ENCODE data around the gene PGAP3. TPM values are rescaled to one million over a fixed set of nuclear protein-coding genes. Genes with fewer than 3 reads are reported as not detected.

Gene PGAP3
- total RNA-seq, 3 donors from 2014 or later = 11.7 to 23.7 (median 21.6) TPM

DNA sequence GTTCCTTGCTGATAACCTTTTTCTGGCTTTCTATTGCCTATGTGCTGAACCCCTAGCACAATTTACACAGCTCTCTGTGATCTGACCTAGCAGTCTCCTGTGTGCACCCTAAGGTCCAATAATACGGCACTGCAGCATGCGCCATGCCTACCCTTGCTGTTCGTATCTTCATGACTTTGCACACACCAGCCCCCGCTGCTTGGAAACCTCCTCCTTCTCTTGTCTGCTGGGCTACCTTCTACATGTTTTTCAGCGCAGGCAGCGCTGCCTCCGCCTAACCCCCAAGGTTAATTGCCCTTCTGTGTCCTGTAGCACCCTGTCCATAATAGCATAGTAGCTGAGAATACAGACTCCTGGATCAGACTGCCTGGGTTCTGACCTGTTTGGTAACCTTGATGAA, 49.5 kb downstream of the PGAP3 start:
- no peak for DNase-seq (ENCODE audit: low spot score in 2 of 2)
- TF ChIP-seq POLR2A (IDR thresholded peaks at IDR 0.05) = no peak
- TF ChIP-seq, protein P1, sequence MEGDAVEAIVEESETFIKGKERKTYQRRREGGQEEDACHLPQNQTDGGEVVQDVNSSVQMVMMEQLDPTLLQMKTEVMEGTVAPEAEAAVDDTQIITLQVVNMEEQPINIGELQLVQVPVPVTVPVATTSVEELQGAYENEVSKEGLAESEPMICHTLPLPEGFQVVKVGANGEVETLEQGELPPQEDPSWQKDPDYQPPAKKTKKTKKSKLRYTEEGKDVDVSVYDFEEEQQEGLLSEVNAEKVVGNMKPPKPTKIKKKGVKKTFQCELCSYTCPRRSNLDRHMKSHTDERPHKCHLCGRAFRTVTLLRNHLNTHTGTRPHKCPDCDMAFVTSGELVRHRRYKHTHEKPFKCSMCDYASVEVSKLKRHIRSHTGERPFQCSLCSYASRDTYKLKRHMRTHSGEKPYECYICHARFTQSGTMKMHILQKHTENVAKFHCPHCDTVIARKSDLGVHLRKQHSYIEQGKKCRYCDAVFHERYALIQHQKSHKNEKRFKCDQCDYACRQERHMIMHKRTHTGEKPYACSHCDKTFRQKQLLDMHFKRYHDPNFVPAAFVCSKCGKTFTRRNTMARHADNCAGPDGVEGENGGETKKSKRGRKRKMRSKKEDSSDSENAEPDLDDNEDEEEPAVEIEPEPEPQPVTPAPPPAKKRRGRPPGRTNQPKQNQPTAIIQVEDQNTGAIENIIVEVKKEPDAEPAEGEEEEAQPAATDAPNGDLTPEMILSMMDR (IDR thresholded peaks at IDR 0.05) = no peak
- TF ChIP-seq POLR2AphosphoS5 (IDR thresholded peaks at IDR 0.05) = no peak
- Histone ChIP-seq H3K27me3 (no peaks in the 10 kb centered on the region), H3K36me3 (no peaks in the 10 kb centered on the region), H3K27ac (no peak overlapping the region), H3K4me1 (peaks cover 12 to 17% of the 10 kb centered on the region in 2 donors), H3K4me3 (peak overlapping the region; percentile 74 to 92 (median 76)), H3K9me3 (no peaks in the 10 kb centered on the region)
- intact Hi-C loops (cut with DNase I; ENCODE audit: low total_unique reads) = no loop called here

DNA sequence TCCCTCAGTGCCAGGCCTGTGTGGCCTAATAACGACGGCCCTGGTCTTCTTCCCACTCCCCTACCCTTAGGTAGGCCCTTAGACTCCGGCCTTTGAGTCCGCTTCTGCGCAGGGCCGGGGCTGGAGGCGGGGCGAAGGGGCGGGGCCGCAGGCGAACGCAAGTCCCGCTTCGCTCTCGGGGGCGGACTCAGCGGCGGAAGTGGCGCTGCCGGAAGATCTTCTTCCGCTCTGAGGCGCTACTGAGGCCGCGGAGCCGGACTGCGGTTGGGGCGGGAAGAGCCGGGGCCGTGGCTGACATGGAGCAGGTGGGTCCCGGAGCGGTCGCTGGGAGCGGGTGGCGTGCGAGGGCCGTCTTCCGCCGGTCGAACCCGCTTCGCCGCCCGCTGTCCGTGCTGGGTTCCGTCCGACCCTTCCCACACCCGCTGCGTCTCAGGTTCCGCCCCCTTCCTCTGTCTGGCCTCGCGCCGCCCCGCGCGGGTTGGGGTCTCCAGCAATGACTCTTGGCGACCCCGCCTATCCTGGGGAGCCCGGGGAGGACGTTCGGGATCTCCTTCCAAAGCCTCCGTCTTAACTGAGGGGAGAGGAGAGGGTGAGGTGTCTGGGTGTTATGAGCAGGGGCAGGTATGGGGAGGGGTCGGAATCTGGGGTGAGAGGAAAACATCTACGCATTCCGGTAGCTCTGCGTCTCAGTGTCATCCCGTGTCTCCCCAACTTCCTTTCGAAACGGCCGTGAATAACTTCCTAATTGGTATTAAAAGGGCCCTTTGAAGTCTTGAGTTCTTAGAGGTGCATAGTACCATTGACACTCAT, 50.7 kb downstream of the PGAP3 start, which contains the start of gene STARD3:
STARD3 (plus strand) TSS at position 218 of the 810 bp plus-strand sequence. CDS start 16,388 bp downstream, outside the sequence.
- peak within 1 kb of the TSS; percentile 74 to 92 (median 76) for H3K4me3 ChIP-seq
- no peaks in the 10 kb centered on the region for H3K36me3 ChIP-seq
- TF ChIP-seq POLR2A (IDR thresholded peaks at IDR 0.05) (peak; percentile 33), POLR2AphosphoS5 (IDR thresholded peaks at IDR 0.05) (peak; percentile 65 to 83 (median 66))
- TF ChIP-seq, protein P1 (IDR thresholded peaks at IDR 0.05) = peak in 2 of 3 donors; percentile 9 to 17
- no peaks in the 10 kb centered on the region for H3K9me3 ChIP-seq
- peak; percentile 88 to 94 for DNase-seq (ENCODE audit: low spot score in 2 of 2)
- H3K27me3 ChIP-seq = no peaks in the 10 kb centered on the region
- H3K27ac ChIP-seq = peak within 1 kb of the TSS; percentile 86 to 92
- intact Hi-C loops (cut with DNase I; ENCODE audit: low total_unique reads) = no loop called here
- H3K4me1 ChIP-seq = peaks cover 12 to 16% of the 10 kb centered on the region in 2 donors

DNA sequence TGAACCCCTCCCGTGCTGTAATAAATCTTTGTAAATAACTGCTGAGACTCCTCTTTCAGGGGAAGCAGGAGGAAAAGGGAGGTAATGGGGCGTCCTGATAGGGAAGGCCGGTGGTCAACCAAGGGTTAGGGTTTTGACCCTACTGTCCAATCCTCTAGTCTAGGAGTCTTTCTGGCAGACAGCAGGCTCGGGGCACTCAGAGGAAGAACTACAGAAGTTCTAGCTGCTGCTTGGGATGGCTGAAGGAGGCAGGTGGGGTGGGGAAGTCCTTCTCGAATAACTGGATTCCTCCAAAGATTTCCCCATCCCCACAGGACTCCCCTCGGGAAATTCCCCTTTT, 51.3 kb downstream of the PGAP3 start:
- no peak for TF ChIP-seq POLR2A (IDR thresholded peaks at IDR 0.05)
- TF ChIP-seq, protein P1 (IDR thresholded peaks at IDR 0.05) = no peak
- TF ChIP-seq POLR2AphosphoS5 (IDR thresholded peaks at IDR 0.05) = no peak
- Histone ChIP-seq H3K9me3 (no peaks in the 10 kb centered on the region), H3K4me1 (peaks cover 11 to 12% of the 10 kb centered on the region in 2 donors), H3K27me3 (no peaks in the 10 kb centered on the region), H3K27ac (peak overlapping the region; percentile 86 to 92), H3K4me3 (peak overlapping the region; percentile 74 to 92 (median 76)), H3K36me3 (no peaks in the 10 kb centered on the region)
- no peak for DNase-seq (ENCODE audit: low spot score in 2 of 2)
- intact Hi-C loops (cut with DNase I; ENCODE audit: low total_unique reads) = no loop called here

DNA sequence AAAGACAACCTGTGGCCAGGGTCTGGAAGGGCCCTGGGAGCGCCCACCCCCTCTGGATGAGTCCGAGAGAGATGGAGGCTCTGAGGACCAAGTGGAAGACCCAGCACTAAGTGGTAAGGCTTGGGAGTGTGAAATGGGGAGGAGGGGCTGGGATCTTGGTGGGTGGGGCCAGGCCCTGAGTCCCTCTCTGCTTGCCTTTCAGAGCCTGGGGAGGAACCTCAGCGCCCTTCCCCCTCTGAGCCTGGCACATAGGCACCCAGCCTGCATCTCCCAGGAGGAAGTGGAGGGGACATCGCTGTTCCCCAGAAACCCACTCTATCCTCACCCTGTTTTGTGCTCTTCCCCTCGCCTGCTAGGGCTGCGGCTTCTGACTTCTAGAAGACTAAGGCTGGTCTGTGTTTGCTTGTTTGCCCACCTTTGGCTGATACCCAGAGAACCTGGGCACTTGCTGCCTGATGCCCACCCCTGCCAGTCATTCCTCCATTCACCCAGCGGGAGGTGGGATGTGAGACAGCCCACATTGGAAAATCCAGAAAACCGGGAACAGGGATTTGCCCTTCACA, 52.2 kb downstream of the PGAP3 start:
- DNase-seq (ENCODE audit: low spot score in 2 of 2) = no peak
- intact Hi-C loops (cut with DNase I; ENCODE audit: low total_unique reads) = no loop called here
- no peaks in the 10 kb centered on the region for H3K36me3 ChIP-seq
- H3K4me1 ChIP-seq = peaks cover 10 to 12% of the 10 kb centered on the region in 2 donors
- peak overlapping the region; percentile 86 to 92 for H3K27ac ChIP-seq
- H3K27me3 ChIP-seq = no peaks in the 10 kb centered on the region
- no peaks in the 10 kb centered on the region for H3K9me3 ChIP-seq
- H3K4me3 ChIP-seq = peak overlapping the region in 1 of 3 donors; percentile 74
- no peak for TF ChIP-seq POLR2AphosphoS5 (IDR thresholded peaks at IDR 0.05)
- TF ChIP-seq, protein P1 (IDR thresholded peaks at IDR 0.05) = no peak
- TF ChIP-seq POLR2A (IDR thresholded peaks at IDR 0.05) = no peak

DNA sequence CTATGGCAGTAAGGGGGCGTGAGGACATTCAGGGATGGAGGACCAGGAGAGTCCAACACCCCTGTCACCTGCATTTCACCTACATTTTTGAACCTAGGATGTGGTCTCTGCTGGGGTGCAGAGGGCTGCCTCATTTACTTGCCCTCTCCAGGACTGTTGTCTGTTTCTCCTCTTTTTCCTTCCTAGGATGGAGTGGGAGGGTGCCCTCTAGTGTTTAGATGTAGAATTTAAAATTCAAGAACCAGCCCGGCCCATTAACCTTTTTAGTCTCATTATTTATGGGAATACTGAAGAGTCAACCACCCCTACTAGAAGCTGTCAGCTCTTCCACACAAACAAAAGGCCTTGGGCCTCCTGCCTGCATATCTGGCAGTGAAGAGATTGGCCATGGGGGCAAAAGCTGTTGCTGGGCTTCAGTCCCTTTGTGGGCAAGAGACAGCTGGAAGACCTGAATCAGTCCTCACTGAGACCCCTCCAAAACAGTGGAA, 53.4 kb downstream of the PGAP3 start:
- peaks cover 10 to 12% of the 10 kb centered on the region in 2 donors for H3K4me1 ChIP-seq
- intact Hi-C loops (cut with DNase I; ENCODE audit: low total_unique reads) = no loop called here

More for the DNA sequence above, 53.4 kb downstream of the PGAP3 start:
- DNase-seq (ENCODE audit: low spot score in 2 of 2) = no peak
- no peaks in the 10 kb centered on the region for H3K36me3 ChIP-seq
- H3K27me3 ChIP-seq = no peaks in the 10 kb centered on the region
- H3K4me3 ChIP-seq = no peak overlapping the region
- no peaks in the 10 kb centered on the region for H3K9me3 ChIP-seq
- TF ChIP-seq, protein P1 (IDR thresholded peaks at IDR 0.05) = peak; percentile 69 to 80 (median 71)
- no peak for TF ChIP-seq POLR2AphosphoS5 (IDR thresholded peaks at IDR 0.05)
- peak overlapping the region; percentile 28 to 91 for H3K27ac ChIP-seq

All from breast epithelium (tissue), 4 donors.